Measurements from ENCODE around the gene BLOC1S5.

BLOC1S5 gene

GRCh38 chr6:8063761-8064637 lies at the start of gene BLOC1S5:
BLOC1S5 (minus strand) TSS chr6:8064389; CDS start chr6:8064376, 13 bp downstream.
- DNase-seq: peak; percentile 98

DNA sequence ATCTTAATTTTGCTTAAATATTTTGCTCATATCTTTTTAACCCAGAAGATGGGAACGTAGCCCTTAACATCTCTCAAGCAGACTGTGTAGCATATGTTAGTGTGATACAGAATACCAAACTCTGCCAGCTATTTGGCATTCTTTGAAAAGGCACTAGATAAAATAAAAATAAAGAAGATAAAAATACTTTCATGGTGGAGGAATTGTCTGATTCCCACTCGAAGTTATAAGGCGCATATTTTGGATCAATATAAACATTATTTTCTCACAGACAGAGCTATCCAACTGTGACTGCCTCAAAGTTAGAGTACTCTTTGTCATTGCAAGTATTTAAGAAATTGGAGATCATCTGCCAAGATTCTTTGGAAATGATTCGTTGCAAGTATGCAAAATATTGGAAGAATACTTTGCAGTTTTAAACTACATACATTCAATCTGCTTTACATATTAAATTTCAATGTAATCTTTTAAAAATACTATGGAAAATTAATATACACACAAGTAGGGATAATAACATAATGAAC lies 49.0 kb upstream of the BLOC1S5 start:
- DNase-seq: peak; percentile 15

DNA sequence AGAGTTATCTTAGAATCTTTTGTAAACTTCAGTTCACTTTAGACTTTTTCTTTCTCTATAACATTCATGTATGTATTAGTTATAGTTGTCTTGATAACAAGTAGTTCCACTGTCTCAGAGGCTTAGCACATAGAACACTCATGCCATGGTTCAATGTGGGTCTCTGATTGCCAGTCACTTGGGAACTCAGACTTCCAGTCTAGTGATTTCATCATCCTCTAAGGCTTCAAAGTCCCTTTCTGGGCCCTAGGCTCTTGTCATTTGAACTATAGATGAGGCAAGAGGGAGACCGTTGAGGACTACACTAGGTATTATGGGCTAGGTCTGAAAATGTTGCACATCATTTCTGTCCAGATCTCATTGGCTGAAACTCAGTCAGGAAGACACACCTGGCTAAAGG lies 46.5 kb upstream of the BLOC1S5 start:
- no peak for DNase-seq

DNA sequence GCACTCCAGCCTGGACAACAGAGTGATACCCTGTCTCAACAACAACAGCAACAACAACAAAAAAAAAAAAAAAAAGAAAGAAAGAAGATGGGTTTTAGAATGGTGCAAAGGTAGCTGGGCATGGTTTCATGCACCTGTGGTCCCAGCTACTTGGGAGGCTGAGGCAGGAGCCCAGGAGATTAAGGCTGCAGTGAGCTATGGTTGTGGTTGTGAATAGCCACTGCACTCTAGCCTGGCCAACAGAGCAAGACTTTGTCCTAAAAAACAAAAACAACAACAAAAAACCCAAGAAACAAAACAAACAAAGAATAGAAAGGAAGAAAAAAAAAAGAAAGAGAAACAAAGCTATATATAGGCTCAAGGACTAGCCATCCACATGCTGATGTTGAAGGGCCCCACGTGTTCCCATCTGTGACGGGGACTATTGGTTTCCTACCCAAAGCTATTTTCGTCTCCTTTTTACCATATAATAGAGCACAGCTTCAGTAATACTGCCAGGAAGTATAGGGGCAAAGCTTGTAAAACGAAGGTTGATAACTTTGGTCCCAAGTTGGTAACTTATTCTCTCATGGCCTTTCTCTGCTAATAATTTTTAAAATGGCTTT lies 46.0 kb upstream of the BLOC1S5 start:
- DNase-seq: no peak

GRCh38 chr6:8108759-8109539 lies 44.8 kb upstream of the BLOC1S5 start:
- no peak for DNase-seq

DNA sequence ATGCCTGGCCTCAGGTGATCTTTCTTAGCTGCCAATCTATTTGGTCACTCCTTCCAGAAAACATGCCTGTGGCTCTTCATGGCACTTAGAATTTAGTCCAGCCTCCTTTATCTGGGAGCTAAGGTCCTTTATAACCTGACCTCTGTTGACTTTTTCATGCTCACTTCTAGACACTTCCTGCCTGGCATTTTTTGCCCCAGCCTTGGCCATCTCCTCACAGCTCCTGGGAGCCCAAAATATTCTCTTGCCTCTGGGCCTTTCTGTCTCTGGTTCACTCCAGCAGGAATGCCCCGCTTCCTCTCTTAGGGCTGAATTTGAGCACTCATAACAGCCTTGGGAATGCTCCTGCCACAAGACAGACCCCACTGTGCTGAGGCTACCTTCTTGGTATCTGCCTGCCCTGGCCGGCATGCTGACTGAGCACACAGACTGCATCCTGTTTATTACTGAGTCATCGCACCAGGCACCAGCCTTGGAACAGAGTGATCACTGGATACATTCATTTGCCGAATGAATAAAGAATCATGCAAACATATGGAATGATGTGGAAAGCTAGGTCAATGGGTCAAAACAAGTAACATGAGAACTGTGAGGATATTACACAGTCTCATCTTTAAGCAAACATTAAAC lies 44.0 kb upstream of the BLOC1S5 start:
- peak; percentile 96 for DNase-seq

DNA sequence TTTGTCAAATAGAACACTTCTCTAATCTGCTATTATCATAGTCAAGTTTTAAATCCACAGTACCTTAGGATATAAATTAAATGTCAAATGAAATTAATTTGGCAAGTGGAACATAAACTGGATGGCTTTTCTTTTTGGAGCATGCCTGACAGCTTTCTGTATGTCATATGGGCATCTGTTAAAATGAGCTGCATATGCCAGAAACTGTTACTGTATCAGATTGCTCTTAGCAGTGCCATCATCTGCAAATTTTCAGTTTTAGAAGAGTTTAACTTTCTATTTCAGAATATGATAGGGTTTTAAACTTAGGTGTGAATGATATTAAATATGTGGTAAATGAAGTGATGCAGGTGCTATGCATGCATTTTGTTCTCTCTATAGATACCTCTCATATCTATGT lies 41.6 kb upstream of the BLOC1S5 start:
- DNase-seq: no peak

DNA sequence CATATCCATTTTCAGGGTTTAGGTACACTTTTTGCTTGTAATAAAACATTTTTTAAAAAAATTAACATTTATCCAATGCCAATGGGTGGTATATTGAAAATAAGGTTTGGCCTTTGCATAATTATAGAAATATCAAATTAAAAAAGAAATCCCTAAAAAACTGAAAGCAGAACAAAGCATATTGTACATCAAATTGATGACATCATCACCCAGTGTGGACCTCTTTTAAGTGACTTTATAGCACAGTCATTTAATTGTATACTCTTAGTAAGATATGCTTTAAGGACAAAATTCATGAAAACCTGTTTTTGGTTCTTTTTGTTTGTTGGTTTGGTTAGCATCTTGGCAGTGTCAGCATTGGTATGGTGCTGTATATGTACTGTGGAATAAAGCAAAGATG lies 39.5 kb upstream of the BLOC1S5 start:
- DNase-seq: no peak

- DNase-seq: peak; percentile 95
Observed at GRCh38 chr6:8102122-8102958, 38.2 kb upstream of the BLOC1S5 start, which contains the start of gene EEF1E1. EEF1E1 (minus strand) TSS chr6:8102548; CDS start chr6:8102521, 27 bp downstream.

DNA sequence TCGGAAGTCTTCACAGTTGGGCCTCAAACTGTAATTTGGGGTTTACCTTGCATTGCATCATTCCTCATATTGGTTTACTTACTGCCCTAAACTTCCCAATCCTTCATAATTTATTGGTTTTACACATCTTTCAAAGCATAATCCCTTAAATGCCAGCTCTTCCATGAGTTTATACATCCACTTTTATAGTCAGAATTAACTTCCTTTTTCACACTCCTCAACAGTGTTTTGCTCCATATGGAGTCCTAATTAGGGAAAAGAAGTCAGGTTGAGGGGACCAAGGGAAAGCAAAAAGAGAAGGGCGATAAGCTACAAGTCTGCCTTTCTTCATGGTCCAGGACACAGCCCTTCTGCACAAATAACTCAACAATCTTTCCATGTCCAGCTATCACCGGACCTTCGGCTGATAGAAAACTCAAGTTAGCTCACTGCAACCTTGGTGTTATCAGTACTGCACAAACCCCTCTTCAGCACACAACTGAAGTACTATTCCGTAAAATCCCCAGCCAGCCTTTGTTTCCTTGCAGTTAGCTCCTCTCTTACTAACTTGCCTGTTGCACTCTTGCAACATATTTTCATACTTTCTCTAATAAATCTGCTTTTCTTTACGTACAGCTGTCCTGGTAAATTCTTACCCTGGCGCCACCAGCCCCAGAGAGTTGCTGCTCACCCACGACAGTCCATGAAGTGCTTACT lies 36.1 kb upstream of the BLOC1S5 start:
- DNase-seq: no peak

- no peak for DNase-seq
Observed at GRCh38 chr6:8090650-8091049, 26.5 kb upstream of the BLOC1S5 start.

GRCh38 chr6:8088886-8089285 lies 24.7 kb upstream of the BLOC1S5 start:
- DNase-seq: no peak

- DNase-seq: no peak
Observed at GRCh38 chr6:8087870-8088754, 23.9 kb upstream of the BLOC1S5 start.

DNA sequence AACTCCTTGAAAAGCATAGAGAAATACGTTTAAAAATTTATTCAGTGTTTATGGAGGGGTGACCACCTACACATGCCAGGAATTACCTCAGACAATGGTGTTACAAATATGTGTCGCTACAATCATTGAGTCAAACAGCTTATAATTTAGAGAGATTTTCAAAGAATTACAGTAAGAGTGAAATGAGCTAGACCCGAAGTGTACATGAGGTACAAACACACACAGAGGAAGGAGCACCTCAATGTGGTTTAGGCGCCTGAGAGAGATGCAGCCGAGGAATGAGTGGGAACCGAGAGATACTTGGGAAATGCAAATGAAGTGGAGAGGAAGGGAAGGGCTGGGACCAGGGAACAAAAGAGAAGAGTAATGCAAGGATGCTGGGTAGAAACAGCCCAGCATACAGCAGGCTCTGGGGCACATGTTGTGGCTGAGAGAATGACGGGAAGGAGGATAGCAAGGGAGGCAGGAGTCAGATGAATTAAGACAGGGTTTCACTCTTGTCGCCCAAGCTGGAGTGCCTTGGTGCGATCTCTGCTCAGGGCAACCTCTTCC lies 22.6 kb upstream of the BLOC1S5 start:
- DNase-seq: no peak

- peak; percentile 97 for DNase-seq
Observed at GRCh38 chr6:8085053-8085511, 20.9 kb upstream of the BLOC1S5 start.

- DNase-seq: peak; percentile 34
Observed at GRCh38 chr6:8084586-8084985, 20.4 kb upstream of the BLOC1S5 start.

DNA sequence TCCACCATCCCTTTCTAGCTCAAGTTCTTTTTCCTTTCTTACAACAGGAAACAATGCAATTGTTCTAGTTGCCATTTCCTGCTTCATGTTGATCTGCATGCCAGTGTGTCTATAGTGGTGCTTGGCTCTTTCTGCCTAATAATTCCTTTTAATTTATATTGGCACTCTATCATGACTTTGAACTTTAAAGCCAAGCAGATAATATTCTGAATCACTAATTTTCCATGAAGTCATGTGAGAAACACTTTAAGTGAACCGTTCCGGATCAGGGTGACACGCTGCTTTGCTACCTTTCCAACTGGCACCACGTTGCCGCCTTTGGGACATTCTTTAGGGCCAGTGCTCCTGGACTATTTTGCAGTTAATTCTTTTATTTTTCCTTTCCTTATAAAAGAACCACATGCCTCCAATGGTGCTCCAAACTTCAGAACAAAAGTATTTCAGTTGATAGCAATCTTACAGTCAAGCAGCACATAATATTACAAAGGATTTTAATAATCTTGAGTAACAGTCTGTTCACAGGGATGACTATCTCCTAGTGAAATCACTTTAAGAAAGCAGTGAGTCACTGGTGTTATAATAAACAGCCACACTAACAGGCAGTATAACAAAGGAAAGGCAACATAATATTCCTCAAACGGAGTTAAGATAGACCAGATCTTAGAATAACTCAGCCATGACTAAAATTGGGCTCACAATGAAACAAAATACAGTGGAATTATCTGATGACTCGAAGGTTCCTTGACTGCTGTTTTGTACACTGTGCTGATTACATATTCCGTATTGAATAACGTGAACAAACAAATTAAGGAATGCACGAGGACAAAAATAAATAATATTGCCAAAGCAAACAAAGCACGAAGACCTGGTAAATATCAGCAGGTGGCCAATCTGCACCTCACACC lies 19.0 kb upstream of the BLOC1S5 start:
- peak; percentile 88 for DNase-seq

- no peak for DNase-seq
Observed at GRCh38 chr6:8082572-8082953, 18.4 kb upstream of the BLOC1S5 start.
